ENCODE measurements around the gene SH3BP5. TPM values are rescaled to one million over a fixed set of nuclear protein-coding genes. Genes with fewer than 3 reads are reported as not detected.
"Not testable (repeated sequence)": the region's sequence is repeated elsewhere in the genome, so short reads cannot be mapped to it uniquely, and the experiment has no call there.

SH3BP5 gene
- 7.7 TPM for polyA plus RNA-seq (2013, experiment 1 of 2)
- polyA plus RNA-seq (2013, experiment 2 of 2): 6.5 TPM

- Histone ChIP-seq H3K4me3 (ENCODE audit: low read length) (peak within 1 kb of the TSS; percentile 83), H3K27ac (ENCODE audit: low read depth, low read length) (0 out of 2 replicates have a peak within 1 kb of the TSS, but pooled peaks have one; percentile 14), H3K4me1 (ENCODE audit: insufficient read depth, low read length) (peaks cover 16% of the 10 kb centered on the region), H3K36me3 (ENCODE audit: insufficient read depth, low read length) (0 out of 2 replicates have a peak, but pooled peaks cover 1% of the 10 kb centered on the region), H3K27me3 (ENCODE audit: insufficient read depth, low read length) (peaks cover 28% of the 10 kb centered on the region), H3K9ac (ENCODE audit: low read depth, low read length) (peak within 1 kb of the TSS; percentile 75), H3K9me3 (ENCODE audit: insufficient read depth, low read depth, low read length) (no peaks in the 10 kb centered on the region)
- WGBS: 6% methylated on average over 58 of the region's 66 CpGs
Measured at GRCh38 chr3:15332405-15333098, at the start of gene SH3BP5. Gene SH3BP5 (minus strand): TSS chr3:15332586. CDS start chr3:15332408, 178 bp downstream.

- no peak overlapping the region for H3K27ac ChIP-seq (ENCODE audit: low read depth, low read length)
- H3K4me3 ChIP-seq (ENCODE audit: low read length): no peak overlapping the region
- no peaks in the 10 kb centered on the region for H3K4me1 ChIP-seq (ENCODE audit: insufficient read depth, low read length)
- H3K9ac ChIP-seq (ENCODE audit: low read depth, low read length): no peak overlapping the region
- no peaks in the 10 kb centered on the region for H3K36me3 ChIP-seq (ENCODE audit: insufficient read depth, low read length)
- H3K27me3 ChIP-seq (ENCODE audit: insufficient read depth, low read length): no peaks in the 10 kb centered on the region
- peaks cover 3% of the 10 kb centered on the region; the same call in 1 of the 2 replicates for H3K9me3 ChIP-seq (ENCODE audit: insufficient read depth, low read depth, low read length)
- WGBS: 82% methylated on average over 6 of the region's 6 CpGs
Measured at GRCh38 chr3:15380980-15381890, 48.8 kb upstream of the SH3BP5 start.

DNA sequence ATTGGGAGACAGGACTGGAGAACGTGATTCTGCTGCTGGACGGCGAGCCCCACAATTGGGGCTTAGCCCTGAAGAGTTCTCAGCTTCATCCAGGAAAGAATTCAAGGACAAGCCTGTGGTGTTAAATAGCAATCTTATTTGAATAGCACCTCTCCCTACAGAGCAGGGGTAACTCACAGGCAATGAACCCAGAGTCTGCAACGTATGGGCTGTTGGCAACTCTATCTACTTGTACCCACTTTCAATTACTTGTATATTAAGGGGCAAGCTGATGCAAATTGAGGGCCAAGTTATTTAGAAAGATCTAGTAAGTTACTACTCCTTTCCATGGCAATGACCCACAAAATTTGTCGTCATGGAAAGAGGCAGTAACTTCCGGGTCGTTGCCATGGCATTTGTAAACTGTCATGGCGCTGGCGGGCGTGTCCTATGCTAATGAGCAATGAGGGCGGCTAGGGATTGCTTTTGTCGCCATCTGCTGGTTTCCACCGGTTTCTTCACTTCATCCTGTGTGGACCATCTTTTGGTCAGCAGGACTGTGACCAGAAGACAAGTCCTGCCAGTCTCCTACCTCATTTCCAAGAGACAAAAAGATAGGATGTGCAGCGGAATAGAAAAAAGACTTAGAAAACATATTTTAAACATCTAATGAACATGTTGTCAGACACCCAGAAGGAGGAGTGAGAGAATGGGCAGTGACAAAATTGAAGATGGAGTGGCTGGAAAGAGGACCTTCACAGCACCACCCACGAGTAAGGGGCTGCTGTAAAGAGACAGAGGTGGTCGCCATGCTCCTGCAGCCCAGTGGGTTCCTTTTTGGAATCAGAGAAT is 45.8 kb upstream of the SH3BP5 start:
- peak overlapping the region; percentile 33 for H3K4me3 ChIP-seq (ENCODE audit: low read length)
- no peak overlapping the region for H3K9ac ChIP-seq (ENCODE audit: low read depth, low read length)
- no peak overlapping the region for H3K27ac ChIP-seq (ENCODE audit: low read depth, low read length)
- no peaks in the 10 kb centered on the region for H3K4me1 ChIP-seq (ENCODE audit: insufficient read depth, low read length)
- 24% methylated on average over 15 of the region's 16 CpGs for WGBS
- no peaks in the 10 kb centered on the region for H3K9me3 ChIP-seq (ENCODE audit: insufficient read depth, low read depth, low read length)
- H3K36me3 ChIP-seq (ENCODE audit: insufficient read depth, low read length): no peaks in the 10 kb centered on the region
- no peaks in the 10 kb centered on the region for H3K27me3 ChIP-seq (ENCODE audit: insufficient read depth, low read length)

GRCh38 chr3:15375461-15376000 is 43.1 kb upstream of the SH3BP5 start:
- no peak overlapping the region for H3K4me3 ChIP-seq (ENCODE audit: low read length)
- no peaks in the 10 kb centered on the region for H3K4me1 ChIP-seq (ENCODE audit: insufficient read depth, low read length)
- no peaks in the 10 kb centered on the region for H3K27me3 ChIP-seq (ENCODE audit: insufficient read depth, low read length)
- H3K9ac ChIP-seq (ENCODE audit: low read depth, low read length): no peak overlapping the region
- WGBS: 91% methylated on average over 22 of the region's 22 CpGs
- H3K27ac ChIP-seq (ENCODE audit: low read depth, low read length): no peak overlapping the region
- H3K9me3 ChIP-seq (ENCODE audit: insufficient read depth, low read depth, low read length): no peaks in the 10 kb centered on the region
- H3K36me3 ChIP-seq (ENCODE audit: insufficient read depth, low read length): no peaks in the 10 kb centered on the region

DNA sequence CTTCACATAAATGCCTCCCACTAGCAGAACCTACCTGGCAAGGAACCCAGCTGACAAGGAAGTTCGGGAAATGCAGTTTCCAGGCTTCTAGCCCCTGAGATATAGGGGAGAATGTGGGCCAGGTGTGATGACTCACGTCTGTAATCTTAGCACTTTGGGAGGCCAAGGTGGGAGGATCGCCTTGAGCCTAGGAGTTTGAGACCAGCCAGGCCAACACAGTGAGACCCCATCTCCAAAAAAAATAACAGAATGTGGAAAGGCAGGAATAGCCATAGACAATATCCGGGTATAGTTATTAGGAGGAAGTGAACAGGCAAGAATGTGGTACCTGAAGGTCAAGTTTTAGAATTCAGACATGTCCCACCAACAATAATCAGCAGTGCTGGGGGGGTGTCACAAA is 40.5 kb upstream of the SH3BP5 start:
- Histone ChIP-seq H3K27ac (ENCODE audit: low read depth, low read length) (no peak overlapping the region), H3K4me3 (ENCODE audit: low read length) (no peak overlapping the region), H3K36me3 (ENCODE audit: insufficient read depth, low read length) (no peaks in the 10 kb centered on the region), H3K4me1 (ENCODE audit: insufficient read depth, low read length) (no peaks in the 10 kb centered on the region), H3K27me3 (ENCODE audit: insufficient read depth, low read length) (no peaks in the 10 kb centered on the region), H3K9ac (ENCODE audit: low read depth, low read length) (no peak overlapping the region), H3K9me3 (ENCODE audit: insufficient read depth, low read depth, low read length) (no peaks in the 10 kb centered on the region)
- 90% methylated on average over 4 of the region's 4 CpGs for WGBS

DNA sequence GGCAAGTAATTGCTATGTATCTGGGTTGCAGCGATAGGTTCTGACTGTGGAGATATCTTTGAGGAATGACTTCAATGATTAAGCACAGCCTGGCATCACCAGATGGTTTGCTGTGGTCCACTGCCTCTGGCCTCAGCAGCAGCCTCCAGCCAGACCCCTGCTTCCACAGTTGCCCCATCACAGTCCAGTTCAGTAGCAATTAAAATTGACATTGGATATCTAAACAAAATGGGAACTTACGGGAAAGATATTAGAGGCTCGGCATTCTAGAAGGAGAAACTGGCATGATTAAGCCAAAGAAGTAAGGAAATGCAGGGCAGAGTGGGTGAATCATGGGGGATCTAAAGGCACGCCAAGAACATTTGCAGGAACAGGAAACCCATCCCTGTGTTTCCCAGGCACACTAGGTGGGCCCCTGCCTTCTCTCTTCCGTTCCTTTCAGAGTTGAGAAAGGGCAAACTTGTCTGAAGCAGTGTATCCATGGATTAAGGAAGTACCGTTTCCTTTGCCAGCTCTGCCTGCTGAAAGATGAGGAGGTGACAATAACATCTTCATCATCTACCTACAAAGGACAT is 36.3 kb upstream of the SH3BP5 start:
- WGBS: 88% methylated on average over 5 of the region's 6 CpGs
- Histone ChIP-seq H3K9me3 (ENCODE audit: insufficient read depth, low read depth, low read length) (no peaks in the 10 kb centered on the region), H3K4me1 (ENCODE audit: insufficient read depth, low read length) (no peaks in the 10 kb centered on the region), H3K36me3 (ENCODE audit: insufficient read depth, low read length) (no peaks in the 10 kb centered on the region), H3K27me3 (ENCODE audit: insufficient read depth, low read length) (no peaks in the 10 kb centered on the region), H3K4me3 (ENCODE audit: low read length) (no peak overlapping the region), H3K9ac (ENCODE audit: low read depth, low read length) (no peak overlapping the region), H3K27ac (ENCODE audit: low read depth, low read length) (no peak overlapping the region)

DNA sequence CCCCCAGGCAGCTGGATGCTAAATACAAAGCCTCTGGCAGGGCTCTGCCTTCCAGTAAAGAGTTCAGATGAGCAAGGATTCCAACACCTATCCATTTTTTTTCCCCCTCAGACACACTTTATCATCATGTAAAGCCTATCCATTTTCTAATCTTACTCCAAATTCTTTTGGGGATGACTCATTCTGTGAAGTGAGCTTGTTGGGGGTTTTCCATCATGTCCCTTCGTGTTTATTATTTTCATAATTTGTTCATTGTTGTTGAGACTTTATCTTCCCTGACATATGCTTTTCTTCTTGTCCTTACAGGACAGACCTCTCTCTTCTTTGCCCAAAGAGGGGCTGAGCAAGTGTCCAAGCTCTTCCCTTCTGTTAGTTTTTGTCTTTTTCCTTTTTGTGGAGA is 34.7 kb upstream of the SH3BP5 start:
- H3K4me1 ChIP-seq (ENCODE audit: insufficient read depth, low read length): 0 out of 2 replicates have a peak, but pooled peaks cover 4% of the 10 kb centered on the region

GRCh38 chr3:15364078-15364477 is 31.7 kb upstream of the SH3BP5 start:
- H3K9ac ChIP-seq (ENCODE audit: low read depth, low read length); H3K4me3 ChIP-seq (ENCODE audit: low read length); H3K36me3 ChIP-seq (ENCODE audit: insufficient read depth, low read length); H3K9me3 ChIP-seq (ENCODE audit: insufficient read depth, low read depth, low read length); H3K27ac ChIP-seq (ENCODE audit: low read depth, low read length); H3K27me3 ChIP-seq (ENCODE audit: insufficient read depth, low read length): not testable (repeated sequence)
- 84% methylated on average over 6 of the region's 6 CpGs for WGBS
- H3K4me1 ChIP-seq (ENCODE audit: insufficient read depth, low read length): peaks cover 19% of the 10 kb centered on the region

More for the DNA sequence above, 34.7 kb upstream of the SH3BP5 start:
- Histone ChIP-seq H3K27ac (ENCODE audit: low read depth, low read length) (no peak overlapping the region), H3K27me3 (ENCODE audit: insufficient read depth, low read length) (no peaks in the 10 kb centered on the region), H3K36me3 (ENCODE audit: insufficient read depth, low read length) (no peaks in the 10 kb centered on the region), H3K4me3 (ENCODE audit: low read length) (no peak overlapping the region), H3K9me3 (ENCODE audit: insufficient read depth, low read depth, low read length) (no peaks in the 10 kb centered on the region), H3K9ac (ENCODE audit: low read depth, low read length) (no peak overlapping the region)
- no CpG with 5 or more reads among the region's 1 CpG for WGBS

DNA sequence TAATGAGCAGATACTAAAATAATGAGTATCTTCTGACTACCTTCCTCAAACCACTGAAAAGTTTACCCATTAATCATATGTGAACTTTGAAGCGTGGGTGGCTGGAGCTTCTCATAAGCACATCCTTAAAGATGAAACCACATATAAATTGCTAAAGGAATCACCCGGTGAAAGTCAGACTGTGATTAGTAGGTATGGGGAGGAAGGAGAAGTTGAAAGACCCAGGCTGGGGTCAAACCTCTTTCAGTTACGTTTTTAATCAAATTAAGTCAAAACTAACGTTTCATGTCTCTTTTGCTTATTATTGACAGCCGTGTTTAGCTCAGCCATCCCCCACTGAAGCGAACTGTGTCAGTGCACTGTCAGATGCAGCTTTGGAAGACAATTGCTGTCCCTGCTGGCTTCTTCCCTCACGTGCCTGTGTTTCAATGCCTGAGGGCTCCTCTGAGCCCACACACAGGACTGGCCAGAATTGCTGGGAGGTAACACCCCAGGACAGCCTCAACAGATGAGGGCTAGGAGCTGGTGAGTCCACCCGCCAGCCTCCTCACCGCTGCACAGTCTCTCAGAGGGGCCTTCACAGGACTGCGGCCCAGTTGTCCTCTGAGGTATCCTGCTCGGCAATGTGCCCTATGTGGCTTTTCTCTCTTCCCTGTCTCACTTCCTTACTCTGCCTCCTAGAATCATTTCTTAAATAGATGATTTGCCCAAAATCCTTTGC is 29.3 kb upstream of the SH3BP5 start:
- Histone ChIP-seq H3K9me3 (ENCODE audit: insufficient read depth, low read depth, low read length) (no peaks in the 10 kb centered on the region), H3K27me3 (ENCODE audit: insufficient read depth, low read length) (no peaks in the 10 kb centered on the region), H3K4me3 (ENCODE audit: low read length) (no peak overlapping the region), H3K27ac (ENCODE audit: low read depth, low read length) (peak overlapping the region; percentile 1; the same call in 1 of the 2 replicates), H3K4me1 (ENCODE audit: insufficient read depth, low read length) (peaks cover 19% of the 10 kb centered on the region), H3K9ac (ENCODE audit: low read depth, low read length) (no peak overlapping the region), H3K36me3 (ENCODE audit: insufficient read depth, low read length) (no peaks in the 10 kb centered on the region)
- WGBS: 53% methylated on average over 10 of the region's 11 CpGs
